AG04449 (cell line): ENCODE measurements around the gene FBXO47.
A peak's percentile ranks its signal among the peaks of the same experiment; 100 is the strongest.

Experiments used
- CTCF ChIA-PET: fragments of 350-600 bp; formaldehyde crosslinking; extraction: SDS; loops from one replicate; lab custom pipeline; 2021; ENCODE audit warnings: antibody characterized with exemption; lab: Yijun Ruan, JAX
- POLR2A ChIA-PET: fragments of 400-600, 350-600 bp; formaldehyde crosslinking; extraction: SDS; loops from one replicate; lab custom pipeline; 2020; ENCODE audit warnings: antibody characterized with exemption, inconsistent platforms; lab: Yijun Ruan, JAX
- DNase-seq: peaks from one replicate; pipeline ENCODE4 v3.0.0-alpha.2; 2010; ENCODE audit warnings: low read depth, low spot score
- H3K4me3 ChIP-seq: 2 replicates; pipeline ENCODE4 v1.5.1; 2011; ENCODE audit warnings: low read depth, mild to moderate bottlenecking, control low read depth, low read length
- TF ChIP-seq, protein P1 (sequence below): IDR thresholded peaks from one replicate; pipeline ENCODE4 v1.5.1; 2011; ENCODE audit warnings: mild to moderate bottlenecking, moderate library complexity, low read length, control low read depth, inconsistent platforms; ENCODE audit not compliant: insufficient read depth; ENCODE audit errors: missing control alignments

The FBXO47 gene

DNA sequence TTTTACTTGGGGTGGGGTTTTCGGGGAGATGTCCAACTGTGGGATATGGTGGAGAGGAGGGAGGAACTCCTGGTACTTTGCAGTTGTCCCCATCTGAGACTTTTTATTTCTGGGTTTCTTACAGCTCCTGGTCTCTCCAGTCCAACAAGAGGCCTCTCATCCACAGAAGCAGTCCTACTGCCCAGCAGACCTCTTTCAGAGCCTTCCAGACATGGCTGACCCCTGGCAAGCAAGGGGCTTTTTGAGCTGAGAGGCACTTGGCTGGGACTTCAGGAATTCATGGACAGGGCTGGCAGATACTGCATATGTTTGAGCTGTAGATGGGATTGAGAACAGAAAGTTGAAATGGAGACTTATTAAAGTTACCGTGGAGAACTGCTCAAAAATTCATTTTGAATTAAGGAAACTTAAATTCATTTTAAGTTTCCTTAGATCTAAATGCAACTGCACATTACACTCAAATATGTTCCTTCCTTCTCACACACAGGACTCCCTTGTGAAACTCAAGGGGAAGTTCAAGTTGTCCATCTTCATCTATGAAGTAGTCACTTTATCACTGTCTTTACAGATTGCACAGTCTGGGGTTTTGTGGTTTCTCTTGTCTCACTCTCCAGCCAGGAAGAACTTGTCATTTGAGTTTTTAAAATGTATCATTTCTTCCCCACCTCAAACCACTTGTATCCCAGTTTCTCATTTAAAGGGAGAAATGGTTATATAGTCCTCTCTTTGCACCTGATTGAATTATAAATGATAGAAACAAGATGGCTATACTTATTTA, 40.7 kb downstream of the FBXO47 start:
- TF ChIP-seq, protein P1, sequence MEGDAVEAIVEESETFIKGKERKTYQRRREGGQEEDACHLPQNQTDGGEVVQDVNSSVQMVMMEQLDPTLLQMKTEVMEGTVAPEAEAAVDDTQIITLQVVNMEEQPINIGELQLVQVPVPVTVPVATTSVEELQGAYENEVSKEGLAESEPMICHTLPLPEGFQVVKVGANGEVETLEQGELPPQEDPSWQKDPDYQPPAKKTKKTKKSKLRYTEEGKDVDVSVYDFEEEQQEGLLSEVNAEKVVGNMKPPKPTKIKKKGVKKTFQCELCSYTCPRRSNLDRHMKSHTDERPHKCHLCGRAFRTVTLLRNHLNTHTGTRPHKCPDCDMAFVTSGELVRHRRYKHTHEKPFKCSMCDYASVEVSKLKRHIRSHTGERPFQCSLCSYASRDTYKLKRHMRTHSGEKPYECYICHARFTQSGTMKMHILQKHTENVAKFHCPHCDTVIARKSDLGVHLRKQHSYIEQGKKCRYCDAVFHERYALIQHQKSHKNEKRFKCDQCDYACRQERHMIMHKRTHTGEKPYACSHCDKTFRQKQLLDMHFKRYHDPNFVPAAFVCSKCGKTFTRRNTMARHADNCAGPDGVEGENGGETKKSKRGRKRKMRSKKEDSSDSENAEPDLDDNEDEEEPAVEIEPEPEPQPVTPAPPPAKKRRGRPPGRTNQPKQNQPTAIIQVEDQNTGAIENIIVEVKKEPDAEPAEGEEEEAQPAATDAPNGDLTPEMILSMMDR, result no peak
- no peak overlapping the region for H3K4me3 ChIP-seq
- POLR2A ChIA-PET, result interaction anchor here (2.6 kb wide), 1 partner anchor 227 kb away, joined by 9 read pairs; no protein-coding TSS in a partner anchor
- CTCF ChIA-PET, result interaction anchor here (1.2 to 3.3 kb wide), 5 partner anchors 13 to 318 kb away, joined by 3 to 18 read pairs (median 6); no protein-coding TSS in a partner anchor
- DNase-seq, result no peak

DNA sequence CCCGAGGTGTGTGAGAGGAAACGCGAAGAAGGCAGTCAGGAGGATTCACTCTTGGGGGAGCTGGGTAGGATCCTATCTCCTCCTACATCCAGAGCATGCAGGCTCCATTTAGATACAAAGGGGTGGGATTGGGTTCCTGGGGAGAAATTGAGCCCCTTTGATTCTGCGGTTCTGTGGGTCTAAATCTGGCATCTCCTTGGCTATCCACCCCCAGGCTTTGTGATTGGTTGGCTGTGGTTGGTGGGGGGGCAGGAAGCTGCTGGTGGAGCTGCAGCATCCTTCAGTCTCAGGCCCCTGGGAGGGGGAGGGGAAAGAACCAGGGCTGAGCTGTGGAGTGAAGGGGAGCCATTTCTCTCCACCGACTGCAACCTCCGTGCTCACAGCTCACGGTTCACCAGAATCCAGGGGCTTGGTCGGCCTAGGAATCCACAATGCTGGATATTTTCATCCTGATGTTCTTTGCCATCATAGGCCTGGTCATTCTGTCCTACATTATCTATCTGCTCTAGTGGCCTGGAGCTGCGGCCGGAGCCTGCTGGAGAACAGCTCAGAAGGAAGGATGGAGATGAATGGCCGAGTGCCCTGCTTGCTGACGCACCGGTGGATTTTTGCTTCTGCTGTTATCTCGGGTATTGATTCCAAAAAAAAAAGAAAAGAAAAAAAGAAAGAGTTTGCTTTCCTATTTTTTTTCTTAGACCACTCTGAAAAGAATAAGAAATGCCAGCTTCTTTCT, 41.8 kb downstream of the FBXO47 start, which contains the start of gene LASP1NB:
Gene LASP1NB, plus strand, starts transcription at position 352 of the 733 bp plus-strand sequence.
- DNase-seq, result no peak
- H3K4me3 ChIP-seq, result peak within 1 kb of the TSS; percentile 26; the same call in 1 of the 2 replicates
- TF ChIP-seq, protein P1, result no peak
- CTCF ChIA-PET, result interaction anchor here (0.8 to 3.3 kb wide), 10 partner anchors 10 to 319 kb away, joined by 3 to 18 read pairs (median 4); no protein-coding TSS in a partner anchor
- POLR2A ChIA-PET, result interaction anchor here (1.3 to 2.6 kb wide), 2 partner anchors 71 to 228 kb away, joined by 3 to 9 read pairs; no protein-coding TSS in a partner anchor

DNA sequence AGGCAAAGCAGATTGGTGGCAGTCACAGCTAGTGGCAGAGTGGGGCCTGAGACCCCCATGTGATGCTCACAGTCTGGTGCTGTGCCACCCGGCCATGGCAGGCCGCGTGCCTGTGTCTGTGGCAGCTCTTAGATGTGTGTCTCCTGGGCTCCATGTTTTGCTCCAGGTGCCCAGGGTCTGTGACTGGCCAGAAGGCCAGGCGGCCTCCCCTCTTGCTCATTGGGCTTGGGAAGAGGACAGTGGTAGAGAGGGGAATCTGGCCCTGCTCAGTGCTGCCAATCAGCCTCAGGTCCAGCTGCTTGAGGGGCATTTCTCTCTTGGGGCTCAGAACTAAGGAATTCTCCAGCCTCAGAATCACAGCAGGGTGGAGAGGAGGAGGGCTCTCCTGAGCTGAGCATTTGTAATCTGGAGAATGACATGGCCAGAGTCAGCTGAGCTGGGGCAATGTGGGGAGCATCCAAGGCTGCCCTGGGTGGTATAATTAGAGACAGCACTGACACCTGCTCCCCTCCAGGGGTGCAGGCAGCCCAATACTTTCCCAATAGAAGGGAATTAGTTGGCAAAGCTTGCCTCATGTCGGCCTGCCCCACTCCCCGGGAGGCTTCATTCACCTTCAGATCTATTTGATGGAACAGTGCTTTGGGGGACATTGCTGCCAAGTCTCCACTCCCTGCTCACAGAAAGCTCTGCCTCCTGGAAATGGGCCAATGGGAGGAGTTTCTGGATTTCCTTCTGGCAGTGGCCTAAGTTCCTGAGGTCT, 44.5 kb downstream of the FBXO47 start:
- ChIA-PET POLR2A (interaction anchor here (1.0 kb wide), 1 partner anchor 59 kb away, joined by 5 read pairs; no protein-coding TSS in a partner anchor), CTCF (interaction anchor here (0.8 to 3.3 kb wide), 11 partner anchors 9 to 322 kb away, joined by 3 to 18 read pairs (median 5); no protein-coding TSS in a partner anchor)
- H3K4me3 ChIP-seq, result no peak overlapping the region
- TF ChIP-seq, protein P1, result no peak
- DNase-seq, result no peak

DNA sequence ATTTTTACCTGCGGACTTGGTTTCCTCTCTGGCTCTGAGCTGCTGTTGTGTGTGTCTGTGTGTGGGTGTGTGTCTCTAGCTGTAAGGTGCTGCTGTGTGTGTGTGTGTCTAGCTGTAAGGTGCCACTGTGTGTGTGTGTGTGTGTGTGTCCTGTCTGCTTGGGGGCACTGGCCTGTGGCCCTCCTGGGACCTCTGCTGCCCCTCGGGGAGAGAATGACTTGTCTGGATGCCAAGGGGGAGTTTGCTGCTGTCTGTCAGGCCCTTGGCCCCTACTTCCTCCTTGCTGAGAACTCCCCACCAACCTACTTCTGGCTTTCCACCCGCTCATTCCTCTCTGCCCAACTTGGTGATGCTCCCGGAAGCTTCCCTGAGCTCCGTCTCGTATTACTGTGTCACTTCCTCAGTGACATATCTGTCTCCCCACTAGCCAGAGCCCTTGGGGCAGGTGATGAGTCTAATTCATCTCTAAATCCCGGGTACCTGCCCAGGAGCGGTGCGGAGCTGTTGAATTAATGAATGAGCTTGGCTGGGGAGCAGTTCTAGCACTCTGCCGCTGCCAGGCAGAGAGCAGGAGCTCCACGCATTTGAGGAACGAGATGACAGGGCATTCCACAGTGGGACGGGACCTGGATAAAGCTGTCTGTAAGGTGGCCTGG, 45.3 kb downstream of the FBXO47 start:
- ChIA-PET POLR2A (no interaction called here), CTCF (interaction anchor here (1.2 to 2.1 kb wide), 5 partner anchors 8 to 322 kb away, joined by 3 to 8 read pairs (median 5); no protein-coding TSS in a partner anchor)
- TF ChIP-seq, protein P1, result no peak
- H3K4me3 ChIP-seq, result no peak overlapping the region
- no peak for DNase-seq

DNA sequence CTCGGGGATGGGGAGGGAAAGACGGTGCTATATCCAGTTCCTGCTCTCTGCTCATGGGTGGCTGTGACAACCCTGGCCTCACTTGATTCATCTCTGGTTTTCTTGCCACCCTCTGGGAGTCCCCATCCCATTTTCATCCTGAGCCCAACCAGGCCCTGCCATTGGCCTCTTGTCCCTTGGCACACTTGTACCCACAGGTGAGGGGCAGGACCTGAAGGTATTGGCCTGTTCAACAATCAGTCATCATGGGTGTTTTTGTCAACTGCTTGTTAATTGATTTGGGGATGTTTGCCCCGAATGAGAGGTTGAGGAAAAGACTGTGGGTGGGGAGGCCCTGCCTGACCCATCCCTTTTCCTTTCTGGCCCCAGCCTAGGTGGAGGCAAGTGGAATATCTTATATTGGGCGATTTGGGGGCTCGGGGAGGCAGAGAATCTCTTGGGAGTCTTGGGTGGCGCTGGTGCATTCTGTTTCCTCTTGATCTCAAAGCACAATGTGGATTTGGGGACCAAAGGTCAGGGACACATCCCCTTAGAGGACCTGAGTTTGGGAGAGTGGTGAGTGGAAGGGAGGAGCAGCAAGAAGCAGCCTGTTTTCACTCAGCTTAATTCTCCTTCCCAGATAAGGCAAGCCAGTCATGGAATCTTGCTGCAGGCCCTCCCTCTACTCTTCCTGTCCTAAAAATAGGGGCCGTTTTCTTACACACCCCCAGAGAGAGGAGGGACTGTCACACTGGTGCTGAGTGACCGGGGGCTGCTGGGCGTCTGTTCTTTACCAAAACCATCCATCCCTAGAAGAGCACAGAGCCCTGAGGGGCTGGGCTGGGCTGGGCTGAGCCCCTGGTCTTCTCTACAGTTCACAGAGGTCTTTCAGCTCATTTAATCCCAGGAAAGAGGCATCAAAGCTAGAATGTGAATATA, 46.6 kb downstream of the FBXO47 start:
- ChIA-PET CTCF (interaction anchor here (0.7 to 1.5 kb wide), 5 partner anchors 13 to 324 kb away, joined by 3 to 5 read pairs (median 3); no protein-coding TSS in a partner anchor), POLR2A (no interaction called here)
- DNase-seq, result no peak
- no peak overlapping the region for H3K4me3 ChIP-seq
- TF ChIP-seq, protein P1, result no peak
